ENCODE data around the gene STOX1. TPM values are rescaled to one million over a fixed set of nuclear protein-coding genes. Genes with fewer than 3 reads are reported as not detected.
A peak's percentile ranks its signal among the peaks of the same experiment; 100 is the strongest.

The STOX1 gene
- total and polyA plus RNA-seq, 2 donors (not counting 1 experiment from before 2014, with no cell fraction given) = under 0.01 to 0.05 TPM

- Histone ChIP-seq H3K27ac (ENCODE audit: insufficient read depth, low read length) (no peak overlapping the region), H3K79me2 (ENCODE audit: control insufficient read depth, insufficient read depth, low read length) (no peaks in the 10 kb centered on the region), H3K4me3 (replicated peaks in 1 of 4; ENCODE audit: control extremely low read depth in 1 of 4, insufficient read depth in 1 of 4, low read depth in 3 of 4, low read length in 4 of 4) (no peak overlapping the region), H4K20me1 (ENCODE audit: control insufficient read depth, extremely low read depth, insufficient read depth, low read length) (no peaks in the 10 kb centered on the region), H3K4me1 (ENCODE audit: control insufficient read depth, extremely low read depth, insufficient read depth, low read length) (no peaks in the 10 kb centered on the region), H2AFZ (ENCODE audit: low read length) (peak overlapping the region; percentile 30), H3K27me3 (ENCODE audit: control insufficient read depth, insufficient read depth, low read length) (no peaks in the 10 kb centered on the region), H3K4me2 (ENCODE audit: extremely low read depth, insufficient read depth, low read length) (no peak overlapping the region), H3K36me3 (ENCODE audit: control insufficient read depth, insufficient read depth, low read length) (no peaks in the 10 kb centered on the region), H3K9me3 (ENCODE audit: control insufficient read depth, insufficient read depth, low read depth, low read length) (no peaks in the 10 kb centered on the region), H3K9ac (ENCODE audit: insufficient read depth, low read length) (no peak overlapping the region)
- TF ChIP-seq CTCF (conservative IDR thresholded peaks at IDR 0.05 in 1 of 2, IDR thresholded peaks at IDR 0.05 in 1 of 2; ENCODE audit: low read depth in 1 of 2, low read length in 2 of 2) (no peak), EZH2 (IDR thresholded peaks at IDR 0.05; ENCODE audit: low read length, missing control alignments) (no peak)
- DNase-seq (ENCODE audit: low read depth in 2 of 2) = no peak
These were observed 21.5 kb downstream of the STOX1 start for GRCh38 chr10:68848806-68849205.

- Histone ChIP-seq H2AFZ (ENCODE audit: low read length) (no peak overlapping the region), H3K4me3 (replicated peaks in 1 of 4; ENCODE audit: control extremely low read depth in 1 of 4, insufficient read depth in 1 of 4, low read depth in 3 of 4, low read length in 4 of 4) (no peak overlapping the region), H3K9ac (ENCODE audit: insufficient read depth, low read length) (no peak overlapping the region), H3K79me2 (ENCODE audit: control insufficient read depth, insufficient read depth, low read length) (no peaks in the 10 kb centered on the region), H3K36me3 (ENCODE audit: control insufficient read depth, insufficient read depth, low read length) (no peaks in the 10 kb centered on the region), H3K27ac (ENCODE audit: insufficient read depth, low read length) (no peak overlapping the region), H3K4me2 (ENCODE audit: extremely low read depth, insufficient read depth, low read length) (no peak overlapping the region), H3K4me1 (ENCODE audit: control insufficient read depth, extremely low read depth, insufficient read depth, low read length) (no peaks in the 10 kb centered on the region), H3K9me3 (ENCODE audit: control insufficient read depth, insufficient read depth, low read depth, low read length) (no peaks in the 10 kb centered on the region), H3K27me3 (ENCODE audit: control insufficient read depth, insufficient read depth, low read length) (peaks cover 6% of the 10 kb centered on the region), H4K20me1 (ENCODE audit: control insufficient read depth, extremely low read depth, insufficient read depth, low read length) (no peaks in the 10 kb centered on the region)
- no peak for TF ChIP-seq CTCF (conservative IDR thresholded peaks at IDR 0.05 in 1 of 2, IDR thresholded peaks at IDR 0.05 in 1 of 2; ENCODE audit: low read depth in 1 of 2, low read length in 2 of 2)
- TF ChIP-seq EZH2 (IDR thresholded peaks at IDR 0.05; ENCODE audit: low read length, missing control alignments) = no peak
- no peak for DNase-seq (ENCODE audit: low read depth in 2 of 2)
These were observed 29.0 kb downstream of the STOX1 start for GRCh38 chr10:68856352-68856751.

GRCh38 chr10:68857005-68857404, 29.7 kb downstream of the STOX1 start:
- DNase-seq (ENCODE audit: low read depth in 2 of 2) = no peak
- Histone ChIP-seq H3K79me2 (ENCODE audit: control insufficient read depth, insufficient read depth, low read length) (no peaks in the 10 kb centered on the region), H3K4me3 (replicated peaks in 1 of 4; ENCODE audit: control extremely low read depth in 1 of 4, insufficient read depth in 1 of 4, low read depth in 3 of 4, low read length in 4 of 4) (no peak overlapping the region), H2AFZ (ENCODE audit: low read length) (no peak overlapping the region), H3K4me1 (ENCODE audit: control insufficient read depth, extremely low read depth, insufficient read depth, low read length) (no peaks in the 10 kb centered on the region), H3K36me3 (ENCODE audit: control insufficient read depth, insufficient read depth, low read length) (no peaks in the 10 kb centered on the region), H3K27me3 (ENCODE audit: control insufficient read depth, insufficient read depth, low read length) (peaks cover 6% of the 10 kb centered on the region), H3K27ac (ENCODE audit: insufficient read depth, low read length) (no peak overlapping the region), H3K9ac (ENCODE audit: insufficient read depth, low read length) (no peak overlapping the region), H4K20me1 (ENCODE audit: control insufficient read depth, extremely low read depth, insufficient read depth, low read length) (no peaks in the 10 kb centered on the region), H3K4me2 (ENCODE audit: extremely low read depth, insufficient read depth, low read length) (no peak overlapping the region), H3K9me3 (ENCODE audit: control insufficient read depth, insufficient read depth, low read depth, low read length) (no peaks in the 10 kb centered on the region)
- no peak for TF ChIP-seq CTCF (conservative IDR thresholded peaks at IDR 0.05 in 1 of 2, IDR thresholded peaks at IDR 0.05 in 1 of 2; ENCODE audit: low read depth in 1 of 2, low read length in 2 of 2)
- no peak for TF ChIP-seq EZH2 (IDR thresholded peaks at IDR 0.05; ENCODE audit: low read length, missing control alignments)
